ENCODE data around the gene GTPBP8.

GTPBP8 gene

DNA sequence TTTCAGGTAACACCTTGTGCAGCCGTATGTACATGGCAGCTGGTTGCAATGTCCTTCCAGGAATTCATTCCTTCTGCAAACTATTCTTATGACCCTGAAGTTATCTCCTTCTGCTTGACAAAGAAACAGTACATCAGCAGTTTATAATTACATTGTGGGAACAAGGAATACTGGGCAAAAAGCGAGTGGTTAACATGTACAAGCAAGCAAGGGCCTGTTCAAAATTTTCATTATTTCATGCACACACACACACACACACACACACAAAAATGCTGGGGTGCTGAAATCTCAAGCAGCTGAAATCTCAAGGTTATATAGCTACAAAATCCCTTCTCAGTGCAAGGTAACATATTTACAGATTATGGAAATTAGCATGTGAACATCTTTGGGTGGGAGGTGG is 30.7 kb downstream of the GTPBP8 start:
- Histone ChIP-seq H3K9me3 (no peaks in the 10 kb centered on the region), H3K27me3 (no peaks in the 10 kb centered on the region), H3K27ac (no peak overlapping the region), H3K4me1 (ENCODE audit: control insufficient read depth in 1 of 2, insufficient read depth in 1 of 2, low read depth in 1 of 2, low read length in 1 of 2) (peaks cover 12 to 14% of the 10 kb centered on the region in 2 experiments), H3K36me3 (no peaks in the 10 kb centered on the region), H3K4me3 (ENCODE audit: low read depth in 1 of 2, low read length in 1 of 2) (no peak overlapping the region)
- TF ChIP-seq, protein P1, sequence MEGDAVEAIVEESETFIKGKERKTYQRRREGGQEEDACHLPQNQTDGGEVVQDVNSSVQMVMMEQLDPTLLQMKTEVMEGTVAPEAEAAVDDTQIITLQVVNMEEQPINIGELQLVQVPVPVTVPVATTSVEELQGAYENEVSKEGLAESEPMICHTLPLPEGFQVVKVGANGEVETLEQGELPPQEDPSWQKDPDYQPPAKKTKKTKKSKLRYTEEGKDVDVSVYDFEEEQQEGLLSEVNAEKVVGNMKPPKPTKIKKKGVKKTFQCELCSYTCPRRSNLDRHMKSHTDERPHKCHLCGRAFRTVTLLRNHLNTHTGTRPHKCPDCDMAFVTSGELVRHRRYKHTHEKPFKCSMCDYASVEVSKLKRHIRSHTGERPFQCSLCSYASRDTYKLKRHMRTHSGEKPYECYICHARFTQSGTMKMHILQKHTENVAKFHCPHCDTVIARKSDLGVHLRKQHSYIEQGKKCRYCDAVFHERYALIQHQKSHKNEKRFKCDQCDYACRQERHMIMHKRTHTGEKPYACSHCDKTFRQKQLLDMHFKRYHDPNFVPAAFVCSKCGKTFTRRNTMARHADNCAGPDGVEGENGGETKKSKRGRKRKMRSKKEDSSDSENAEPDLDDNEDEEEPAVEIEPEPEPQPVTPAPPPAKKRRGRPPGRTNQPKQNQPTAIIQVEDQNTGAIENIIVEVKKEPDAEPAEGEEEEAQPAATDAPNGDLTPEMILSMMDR (IDR thresholded peaks at IDR 0.05), result no peak

DNA sequence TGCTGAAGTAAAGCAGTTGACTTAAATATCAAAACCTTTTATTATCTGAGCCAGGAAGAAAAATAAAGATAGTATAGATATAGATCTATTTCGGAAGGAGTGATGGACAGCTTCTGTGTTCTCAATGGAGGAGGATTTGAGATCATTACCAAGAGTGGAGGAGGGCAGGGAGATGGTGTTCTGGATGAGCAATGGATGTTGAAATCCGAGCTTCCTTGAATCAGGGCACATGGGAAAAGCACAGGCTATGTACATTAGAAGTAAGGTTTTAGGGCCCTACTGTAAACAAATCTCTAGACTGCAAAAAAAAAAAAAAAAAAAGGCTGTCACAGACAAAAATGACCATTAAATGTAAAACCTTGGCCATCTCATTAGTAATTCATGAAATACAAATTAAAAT is 43.2 kb downstream of the GTPBP8 start:
- no peaks in the 10 kb centered on the region for H3K4me1 ChIP-seq (ENCODE audit: control insufficient read depth in 1 of 2, insufficient read depth in 1 of 2, low read depth in 1 of 2, low read length in 1 of 2)
- H3K27me3 ChIP-seq, result no peaks in the 10 kb centered on the region
- H3K36me3 ChIP-seq, result no peaks in the 10 kb centered on the region
- no peak overlapping the region for H3K27ac ChIP-seq
- TF ChIP-seq, protein P1 (IDR thresholded peaks at IDR 0.05), result no peak
- no peak overlapping the region for H3K4me3 ChIP-seq (ENCODE audit: low read depth in 1 of 2, low read length in 1 of 2)
- H3K9me3 ChIP-seq, result no peaks in the 10 kb centered on the region

DNA sequence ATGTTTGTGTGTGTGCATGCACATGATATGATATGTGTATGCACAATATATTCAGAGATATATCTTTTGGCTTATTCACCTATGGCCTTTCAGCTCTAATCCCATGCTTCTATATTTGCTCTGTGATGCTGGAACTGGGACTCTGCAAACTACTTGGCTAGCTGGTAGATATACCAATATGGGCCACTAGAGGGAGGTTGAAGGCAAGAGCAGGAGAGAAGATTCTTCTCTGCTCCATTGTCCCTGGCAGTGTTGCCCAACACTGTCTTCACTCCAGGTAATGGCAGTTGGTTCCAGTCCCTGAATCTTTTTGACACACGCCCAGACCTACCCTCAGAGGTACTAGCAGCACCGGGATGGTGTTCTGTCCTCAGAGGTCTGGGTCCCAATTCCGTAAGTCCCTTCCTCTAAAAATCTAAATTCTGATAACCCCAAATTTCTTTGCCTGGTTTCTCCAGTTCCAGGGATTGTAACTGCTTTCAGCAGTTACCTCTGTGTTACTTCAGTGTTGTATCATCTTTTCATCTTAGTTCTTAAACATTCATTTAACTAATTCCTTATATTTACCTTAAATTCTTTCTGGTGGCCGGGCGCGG is 44.7 kb downstream of the GTPBP8 start:
- no peak overlapping the region for H3K27ac ChIP-seq
- H3K9me3 ChIP-seq, result no peaks in the 10 kb centered on the region
- no peaks in the 10 kb centered on the region for H3K36me3 ChIP-seq

DNA sequence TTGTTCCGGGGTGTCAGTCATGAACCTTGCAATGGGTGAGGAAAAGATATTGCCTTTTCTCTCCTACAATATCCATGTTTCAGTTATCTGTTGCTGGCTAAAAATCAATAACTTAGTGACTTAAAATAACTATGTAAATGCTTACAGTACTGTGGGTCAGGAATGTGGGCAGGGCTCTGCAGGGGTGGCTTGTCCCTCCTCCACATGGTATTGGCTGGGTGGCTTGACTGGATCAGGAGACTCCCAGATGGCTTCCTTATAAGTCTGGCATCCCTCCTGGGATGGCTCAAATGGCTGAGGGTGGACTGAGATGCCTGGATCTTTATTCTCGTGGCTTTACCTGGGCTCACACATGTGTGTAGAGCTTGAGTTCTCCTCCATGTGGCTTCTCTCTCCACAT is 47.5 kb downstream of the GTPBP8 start:
- TF ChIP-seq, protein P1 (IDR thresholded peaks at IDR 0.05), result no peak

More for the DNA sequence above, 44.7 kb downstream of the GTPBP8 start:
- Histone ChIP-seq H3K27me3 (no peaks in the 10 kb centered on the region), H3K4me3 (ENCODE audit: low read depth in 1 of 2, low read length in 1 of 2) (no peak overlapping the region), H3K4me1 (ENCODE audit: control insufficient read depth in 1 of 2, insufficient read depth in 1 of 2, low read depth in 1 of 2, low read length in 1 of 2) (no peaks in the 10 kb centered on the region)
- TF ChIP-seq, protein P1 (IDR thresholded peaks at IDR 0.05), result peak; percentile 37

DNA sequence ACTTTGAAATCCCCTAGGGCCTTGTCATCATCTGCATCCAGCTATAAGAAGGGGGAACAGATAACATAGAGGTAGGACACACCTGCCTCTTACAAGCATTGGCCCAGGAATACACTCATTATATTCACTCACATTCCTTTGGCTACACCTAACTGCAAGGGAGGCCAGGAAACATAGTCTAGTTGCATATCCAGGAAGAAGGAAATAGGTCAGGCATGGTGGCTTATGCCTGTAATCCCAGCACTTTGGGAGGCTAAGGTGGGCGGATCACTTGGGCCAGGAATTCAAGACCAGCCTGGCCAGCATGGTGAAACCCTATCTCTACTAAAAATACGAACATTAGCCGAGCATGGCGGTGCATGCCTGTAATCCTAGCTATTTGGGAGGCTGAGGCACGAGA is 48.8 kb downstream of the GTPBP8 start:
- Histone ChIP-seq H3K36me3 (no peaks in the 10 kb centered on the region), H3K27ac (no peak overlapping the region), H3K4me1 (ENCODE audit: control insufficient read depth in 1 of 2, insufficient read depth in 1 of 2, low read depth in 1 of 2, low read length in 1 of 2) (no peaks in the 10 kb centered on the region), H3K9me3 (no peaks in the 10 kb centered on the region), H3K27me3 (no peaks in the 10 kb centered on the region), H3K4me3 (ENCODE audit: low read depth in 1 of 2, low read length in 1 of 2) (no peak overlapping the region)
- TF ChIP-seq, protein P1 (IDR thresholded peaks at IDR 0.05), result no peak

More for the DNA sequence above, 47.5 kb downstream of the GTPBP8 start:
- Histone ChIP-seq H3K27me3 (no peaks in the 10 kb centered on the region), H3K36me3 (no peaks in the 10 kb centered on the region), H3K9me3 (no peaks in the 10 kb centered on the region), H3K4me1 (ENCODE audit: control insufficient read depth in 1 of 2, insufficient read depth in 1 of 2, low read depth in 1 of 2, low read length in 1 of 2) (no peaks in the 10 kb centered on the region), H3K4me3 (ENCODE audit: low read depth in 1 of 2, low read length in 1 of 2) (no peak overlapping the region), H3K27ac (no peak overlapping the region)
